ENCODE results near the gene LRRTM3.

Gene LRRTM3

DNA sequence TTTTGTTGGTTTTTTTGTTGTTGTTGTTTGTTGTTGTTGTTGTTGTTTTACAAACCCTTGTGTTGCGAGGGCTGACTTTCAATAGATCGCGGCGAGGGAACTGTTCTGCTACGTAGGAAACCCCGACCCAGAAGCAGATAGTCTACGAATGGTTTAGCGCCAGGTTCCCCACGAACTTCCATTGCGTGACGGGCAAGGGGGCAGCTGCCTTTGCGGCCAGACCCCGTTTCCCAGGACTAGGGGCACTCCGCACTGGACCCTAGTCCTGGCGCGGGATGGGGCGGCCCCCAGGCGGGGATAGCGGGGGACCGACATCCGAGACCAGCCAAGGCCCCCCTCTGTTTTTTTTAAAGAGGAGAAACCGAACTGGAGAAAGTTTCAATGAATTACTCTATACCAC is 119.6 kb downstream of the LRRTM3 start:
- TF ChIP-seq EZH2 (optimal IDR thresholded peaks at IDR 0.05; ENCODE audit: low read depth, low read length): no peak
- TF ChIP-seq EZH2phosphoT487 (IDR thresholded peaks at IDR 0.05; ENCODE audit: low read length): no peak
- TF ChIP-seq, protein P1, sequence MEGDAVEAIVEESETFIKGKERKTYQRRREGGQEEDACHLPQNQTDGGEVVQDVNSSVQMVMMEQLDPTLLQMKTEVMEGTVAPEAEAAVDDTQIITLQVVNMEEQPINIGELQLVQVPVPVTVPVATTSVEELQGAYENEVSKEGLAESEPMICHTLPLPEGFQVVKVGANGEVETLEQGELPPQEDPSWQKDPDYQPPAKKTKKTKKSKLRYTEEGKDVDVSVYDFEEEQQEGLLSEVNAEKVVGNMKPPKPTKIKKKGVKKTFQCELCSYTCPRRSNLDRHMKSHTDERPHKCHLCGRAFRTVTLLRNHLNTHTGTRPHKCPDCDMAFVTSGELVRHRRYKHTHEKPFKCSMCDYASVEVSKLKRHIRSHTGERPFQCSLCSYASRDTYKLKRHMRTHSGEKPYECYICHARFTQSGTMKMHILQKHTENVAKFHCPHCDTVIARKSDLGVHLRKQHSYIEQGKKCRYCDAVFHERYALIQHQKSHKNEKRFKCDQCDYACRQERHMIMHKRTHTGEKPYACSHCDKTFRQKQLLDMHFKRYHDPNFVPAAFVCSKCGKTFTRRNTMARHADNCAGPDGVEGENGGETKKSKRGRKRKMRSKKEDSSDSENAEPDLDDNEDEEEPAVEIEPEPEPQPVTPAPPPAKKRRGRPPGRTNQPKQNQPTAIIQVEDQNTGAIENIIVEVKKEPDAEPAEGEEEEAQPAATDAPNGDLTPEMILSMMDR (IDR thresholded peaks at IDR 0.05; ENCODE audit: low read length): no peak
- Histone ChIP-seq H2AFZ (ENCODE audit: low read length) (no peak overlapping the region), H3K27ac (ENCODE audit: low read length) (no peak overlapping the region), H3K9ac (ENCODE audit: low read length) (no peak overlapping the region), H3F3A (ENCODE audit: insufficient read depth, low read length) (no peaks in the 10 kb centered on the region), H3K4me2 (ENCODE audit: low read depth, low read length) (no peak overlapping the region), H4K20me1 (ENCODE audit: insufficient read depth, low read length) (no peaks in the 10 kb centered on the region), H3K9me2 (replicated peaks; ENCODE audit: insufficient read depth, low read length) (no peaks in the 10 kb centered on the region), H3K79me2 (ENCODE audit: low read length) (no peaks in the 10 kb centered on the region), H3K27me3 (replicated peaks; ENCODE audit: insufficient read depth, low read length) (no peaks in the 10 kb centered on the region), H3K36me3 (replicated peaks; ENCODE audit: insufficient read depth, low read length) (no peaks in the 10 kb centered on the region), H3K4me1 (ENCODE audit: low read length) (no peaks in the 10 kb centered on the region), H3K9me3 (replicated peaks; ENCODE audit: insufficient read depth, low read length) (no peaks in the 10 kb centered on the region), H3K4me3 (ENCODE audit: low read length) (no peak overlapping the region)
- DNase-seq: no peak

DNA sequence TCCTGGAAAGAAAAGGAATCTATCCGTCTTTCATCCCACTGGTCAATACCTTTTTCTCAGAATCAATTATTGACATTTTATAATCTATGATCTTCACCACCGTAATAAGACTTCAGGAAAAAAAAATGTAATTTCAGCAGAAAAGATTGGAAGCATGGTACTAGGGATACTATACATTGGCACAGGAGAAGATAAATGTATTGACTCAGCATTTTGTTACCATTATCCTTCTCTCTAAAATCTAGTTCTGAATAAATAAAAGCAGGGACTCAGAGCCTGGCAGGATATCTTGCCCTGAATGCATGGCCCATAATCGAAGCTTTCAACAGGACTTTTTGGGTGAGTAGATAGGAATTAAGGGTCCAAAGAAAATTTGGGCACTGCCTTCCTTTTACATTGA is 120.7 kb downstream of the LRRTM3 start:
- Histone ChIP-seq H3K9ac (ENCODE audit: low read length) (no peak overlapping the region), H3K9me2 (replicated peaks; ENCODE audit: insufficient read depth, low read length) (no peaks in the 10 kb centered on the region), H3F3A (ENCODE audit: insufficient read depth, low read length) (no peaks in the 10 kb centered on the region), H2AFZ (ENCODE audit: low read length) (no peak overlapping the region), H4K20me1 (ENCODE audit: insufficient read depth, low read length) (no peaks in the 10 kb centered on the region), H3K27me3 (replicated peaks; ENCODE audit: insufficient read depth, low read length) (no peaks in the 10 kb centered on the region), H3K9me3 (replicated peaks; ENCODE audit: insufficient read depth, low read length) (no peaks in the 10 kb centered on the region), H3K4me2 (ENCODE audit: low read depth, low read length) (no peak overlapping the region), H3K36me3 (replicated peaks; ENCODE audit: insufficient read depth, low read length) (no peaks in the 10 kb centered on the region), H3K27ac (ENCODE audit: low read length) (no peak overlapping the region), H3K4me1 (ENCODE audit: low read length) (no peaks in the 10 kb centered on the region), H3K4me3 (ENCODE audit: low read length) (no peak overlapping the region), H3K79me2 (ENCODE audit: low read length) (no peaks in the 10 kb centered on the region)
- no peak for DNase-seq
- TF ChIP-seq, protein P1 (IDR thresholded peaks at IDR 0.05; ENCODE audit: low read length): no peak
- no peak for TF ChIP-seq EZH2phosphoT487 (IDR thresholded peaks at IDR 0.05; ENCODE audit: low read length)
- no peak for TF ChIP-seq EZH2 (optimal IDR thresholded peaks at IDR 0.05; ENCODE audit: low read depth, low read length)

DNA sequence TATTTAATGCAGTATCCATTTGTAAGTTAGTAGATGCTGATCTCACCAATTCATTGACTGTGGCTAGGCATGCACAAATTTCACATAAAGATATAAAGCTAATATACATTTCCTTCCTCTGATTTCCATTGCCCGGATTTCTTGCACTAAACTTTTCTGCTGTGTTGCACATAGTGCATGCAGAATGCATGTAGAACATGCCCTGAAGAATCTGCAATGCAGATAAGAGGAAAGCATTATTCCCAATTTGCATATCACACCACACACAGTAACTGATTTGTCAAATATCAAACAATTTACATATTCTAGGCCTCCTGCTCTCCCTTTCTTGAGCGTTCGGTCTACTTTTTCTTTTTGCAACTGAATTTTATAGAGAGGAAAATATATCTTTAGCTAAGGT is 124.2 kb downstream of the LRRTM3 start:
- Histone ChIP-seq H3K9me2 (replicated peaks; ENCODE audit: insufficient read depth, low read length) (no peaks in the 10 kb centered on the region), H3K9me3 (replicated peaks; ENCODE audit: insufficient read depth, low read length) (no peaks in the 10 kb centered on the region), H3K27ac (ENCODE audit: low read length) (no peak overlapping the region), H2AFZ (ENCODE audit: low read length) (no peak overlapping the region), H3K4me2 (ENCODE audit: low read depth, low read length) (no peak overlapping the region), H3F3A (ENCODE audit: insufficient read depth, low read length) (no peaks in the 10 kb centered on the region), H3K36me3 (replicated peaks; ENCODE audit: insufficient read depth, low read length) (no peaks in the 10 kb centered on the region), H3K4me1 (ENCODE audit: low read length) (no peaks in the 10 kb centered on the region), H4K20me1 (ENCODE audit: insufficient read depth, low read length) (no peaks in the 10 kb centered on the region), H3K27me3 (replicated peaks; ENCODE audit: insufficient read depth, low read length) (no peaks in the 10 kb centered on the region), H3K4me3 (ENCODE audit: low read length) (no peak overlapping the region), H3K9ac (ENCODE audit: low read length) (no peak overlapping the region), H3K79me2 (ENCODE audit: low read length) (no peaks in the 10 kb centered on the region)
- TF ChIP-seq, protein P1 (IDR thresholded peaks at IDR 0.05; ENCODE audit: low read length): no peak
- no peak for TF ChIP-seq EZH2phosphoT487 (IDR thresholded peaks at IDR 0.05; ENCODE audit: low read length)
- no peak for TF ChIP-seq EZH2 (optimal IDR thresholded peaks at IDR 0.05; ENCODE audit: low read depth, low read length)
- no peak for DNase-seq

Data from MM.1S (cell line).